K562 (cell line): Measurements from ENCODE around the gene CD300C.

Source experiments
- ADNP ChIP-seq: fragments of 200-800 bp; sonication (Bioruptor generic); IDR thresholded peaks from 2 replicates; pipeline ENCODE4 v1.6.1; 2016; ENCODE audit warnings: missing genetic modification characterization, missing compliant biosample characterization
- CTCF ChIP-seq, 3 experiments: IDR thresholded peaks in 2 of 3; conservative IDR thresholded peaks in 1 of 3; 2 replicates each; pipeline ENCODE4 v1.5.1; 2011 to 2012; ENCODE audit warnings: low read length in 3 of 3, mild to moderate bottlenecking in 3 of 3, control low read depth in 2 of 3, improper control_type of control experiment in 1 of 3, inconsistent platforms in 1 of 3, low read depth in 1 of 3, mixed read lengths in 1 of 3, moderate library complexity in 1 of 3; ENCODE audit not compliant: insufficient read depth in 2 of 3
- ESRRA ChIP-seq: fragments of 450-650 bp; IDR thresholded peaks from 2 replicates; pipeline ENCODE4 v1.6.1; 2014; ENCODE audit warnings: low read depth, mild to moderate bottlenecking, moderate library complexity, borderline replicate concordance
- FOXP1 ChIP-seq: sonication (generic); formaldehyde crosslinking; IDR thresholded peaks from 2 replicates; pipeline ENCODE4 v1.8.0; 2022; ENCODE audit warnings: mild to moderate bottlenecking, missing genetic modification reagents
- GATAD2A ChIP-seq: fragments of 450-650 bp; IDR thresholded peaks from 2 replicates; pipeline ENCODE4 v1.6.1; 2017
- GTF2F1 ChIP-seq: IDR thresholded peaks from 2 replicates; pipeline ENCODE4 v1.6.1; 2011; ENCODE audit warnings: low read depth, low read length, improper control_type of control experiment
- JUND ChIP-seq, 2 experiments: IDR thresholded peaks; 2 replicates in 1 of 2; 3 replicates in 1 of 2; pipeline ENCODE4 v1.6.1; 2011; ENCODE audit warnings: borderline replicate concordance in 2 of 2, low read depth in 2 of 2, low read length in 2 of 2, improper control_type of control experiment in 1 of 2, missing biosample characterization in 1 of 2, missing genetic modification characterization in 1 of 2, missing genetic modification reagents in 1 of 2
- MCM7 ChIP-seq, 2 experiments: fragments of 450-650 bp; IDR thresholded peaks; 2 replicates each; pipeline ENCODE4 v1.6.1; 2016 to 2018
- PML ChIP-seq: IDR thresholded peaks from 2 replicates; pipeline ENCODE4 v1.6.1; 2012; ENCODE audit warnings: low read length, inconsistent platforms
- TEAD1 ChIP-seq, 2 experiments: fragments of 450-650 bp in 1 of 2; sonication (generic) in 1 of 2; formaldehyde crosslinking; IDR thresholded peaks; 2 replicates each; pipeline versions ENCODE4 v1.4.0 to v1.8.0; 2020 to 2022; ENCODE audit warnings: mild to moderate bottlenecking in 2 of 2, missing genetic modification reagents in 1 of 2
- ZZZ3 ChIP-seq: fragments of 450-650 bp; IDR thresholded peaks from 2 replicates; pipeline ENCODE4 v1.6.1; 2016; ENCODE audit warnings: antibody characterized with exemption, mild to moderate bottlenecking, moderate library complexity

DNA sequence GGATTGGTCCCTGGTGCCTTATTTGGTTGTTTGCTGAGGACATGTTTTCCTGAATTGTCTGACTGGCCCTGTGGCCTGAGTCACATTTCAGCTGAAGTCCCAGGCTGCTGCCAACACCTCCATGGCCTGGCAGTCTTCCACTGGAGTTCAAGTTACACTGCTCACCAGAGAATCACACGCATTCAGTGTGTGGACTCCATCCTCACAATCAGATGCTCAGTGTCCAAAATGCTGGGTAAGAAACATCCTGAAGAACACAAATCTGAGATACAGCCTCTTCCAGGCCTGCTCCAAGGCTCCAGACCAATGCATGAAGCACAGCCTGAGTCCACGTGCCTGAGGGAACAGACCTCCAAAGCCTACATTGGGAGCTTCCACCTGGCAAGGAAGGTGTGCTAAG is 33.9 kb downstream of the CD300C start:
- no peak for TF ChIP-seq MCM7 (IDR thresholded peaks at IDR 0.05)
- no peak for TF ChIP-seq JUND (IDR thresholded peaks at IDR 0.05; ENCODE audit: borderline replicate concordance, low read depth, low read length)
- TF ChIP-seq JUND (tag; IDR thresholded peaks at IDR 0.05; ENCODE audit: borderline replicate concordance, low read depth, low read length), result no peak
- TF ChIP-seq ADNP (tag), result no peak
- TF ChIP-seq ESRRA, result no peak
- TF ChIP-seq ZZZ3, result no peak
- no peak for TF ChIP-seq TEAD1 (CRISPR knock-in tag; IDR thresholded peaks at IDR 0.05)
- no peak for TF ChIP-seq GATAD2A
- no peak for TF ChIP-seq FOXP1 (CRISPR knock-in tag)
- no peak for TF ChIP-seq CTCF (IDR thresholded peaks at IDR 0.05 in 2 of 3, conservative IDR thresholded peaks at IDR 0.05 in 1 of 3; ENCODE audit: insufficient read depth in 2 of 3, low read depth in 1 of 3, low read length in 3 of 3)
- TF ChIP-seq PML, result no peak
- TF ChIP-seq GTF2F1, result no peak
